Ectodermal cell (in vitro differentiated cells): ENCODE results near the gene CREB5.

Source experiments
- H3K27ac ChIP-seq: 2 replicates; pipeline ENCODE4 v1.7.0; 2013; ENCODE audit warnings: mild to moderate bottlenecking, low read depth, low read length; ENCODE audit not compliant: insufficient read depth, poor library complexity, severe bottlenecking
- H3K27me3 ChIP-seq: 2 replicates; pipeline ENCODE4 v1.7.0; 2013; ENCODE audit warnings: mild to moderate bottlenecking, low read length; ENCODE audit not compliant: insufficient read depth, control insufficient read depth, poor library complexity, severe bottlenecking
- H3K36me3 ChIP-seq: one replicate; pipeline ENCODE4 v1.7.0; 2013; ENCODE audit warnings: low read length; ENCODE audit not compliant: control insufficient read depth, insufficient read depth
- H3K4me1 ChIP-seq: one replicate; pipeline ENCODE4 v1.7.0; 2013; ENCODE audit warnings: low read length; ENCODE audit not compliant: control insufficient read depth, insufficient read depth
- H3K4me3 ChIP-seq: 2 replicates; pipeline ENCODE4 v1.7.0; 2013; ENCODE audit warnings: low read depth, low read length, control low read depth; ENCODE audit not compliant: insufficient read depth
- H3K9me3 ChIP-seq: 2 replicates; pipeline ENCODE4 v1.7.0; 2013; ENCODE audit warnings: mild to moderate bottlenecking, low read length, moderate library complexity; ENCODE audit not compliant: control insufficient read depth
- WGBS, 2 experiments: methylation state at CpG; one replicate each; pipeline ENCODE4 v1.1.7; 2013; ENCODE audit warnings: missing lambda C conversion rate in 2 of 2; 5-methylcytosine and 5-hydroxymethylcytosine counted together

The CREB5 gene

GRCh38 chr7:28452681-28453080, 40.4 kb downstream of the CREB5 start:
- H3K27ac ChIP-seq: no peak overlapping the region
- peaks cover 4% of the 10 kb centered on the region for H3K4me1 ChIP-seq
- no peaks in the 10 kb centered on the region for H3K27me3 ChIP-seq
- no peaks in the 10 kb centered on the region for H3K36me3 ChIP-seq
- no peak overlapping the region for H3K4me3 ChIP-seq
- H3K9me3 ChIP-seq: no peaks in the 10 kb centered on the region
- 95 to 97% methylated on average over 2 of the region's 2 CpGs for WGBS, 2 experiments

GRCh38 chr7:28455486-28455885, 43.2 kb downstream of the CREB5 start:
- H3K4me3 ChIP-seq: no peak overlapping the region
- peaks cover 4% of the 10 kb centered on the region for H3K4me1 ChIP-seq
- no peak overlapping the region for H3K27ac ChIP-seq

GRCh38 chr7:28456044-28456443, 43.7 kb downstream of the CREB5 start:
- peaks cover 4% of the 10 kb centered on the region for H3K4me1 ChIP-seq
- H3K9me3 ChIP-seq: no peaks in the 10 kb centered on the region
- WGBS, 2 experiments: 77 to 80% methylated on average over 1 of the region's 1 CpG
- H3K27me3 ChIP-seq: no peaks in the 10 kb centered on the region
- no peaks in the 10 kb centered on the region for H3K36me3 ChIP-seq
- H3K4me3 ChIP-seq: no peak overlapping the region
- no peak overlapping the region for H3K27ac ChIP-seq

More at GRCh38 chr7:28455486-28455885, 43.2 kb downstream of the CREB5 start:
- Histone ChIP-seq H3K9me3 (no peaks in the 10 kb centered on the region), H3K36me3 (no peaks in the 10 kb centered on the region), H3K27me3 (no peaks in the 10 kb centered on the region)
- 81 to 88% methylated on average over 5 of the region's 5 CpGs for WGBS, 2 experiments

- WGBS, 2 experiments: 71 to 72% methylated on average over 8 of the region's 8 CpGs
- Histone ChIP-seq H3K27me3 (no peaks in the 10 kb centered on the region), H3K27ac (no peak overlapping the region), H3K4me1 (no peaks in the 10 kb centered on the region), H3K4me3 (no peak overlapping the region), H3K36me3 (no peaks in the 10 kb centered on the region), H3K9me3 (no peaks in the 10 kb centered on the region)
Observed at GRCh38 chr7:28458732-28459131, 46.4 kb downstream of the CREB5 start.

- 93 to 97% methylated on average over 4 of the region's 4 CpGs for WGBS, 2 experiments
- Histone ChIP-seq H3K27me3 (no peaks in the 10 kb centered on the region), H3K4me1 (no peaks in the 10 kb centered on the region), H3K27ac (no peak overlapping the region), H3K4me3 (no peak overlapping the region), H3K36me3 (no peaks in the 10 kb centered on the region), H3K9me3 (no peaks in the 10 kb centered on the region)
Observed at GRCh38 chr7:28459306-28459705, 47.0 kb downstream of the CREB5 start.

GRCh38 chr7:28465697-28466096, 53.4 kb downstream of the CREB5 start:
- Histone ChIP-seq H3K4me3 (no peak overlapping the region), H3K4me1 (peaks cover 6% of the 10 kb centered on the region), H3K27me3 (no peaks in the 10 kb centered on the region), H3K36me3 (no peaks in the 10 kb centered on the region), H3K9me3 (no peaks in the 10 kb centered on the region), H3K27ac (no peak overlapping the region)
- 89 to 92% methylated on average over 2 of the region's 2 CpGs for WGBS, 2 experiments

- 86 to 92% methylated on average over 8 of the region's 8 CpGs for WGBS, 2 experiments
- no peaks in the 10 kb centered on the region for H3K27me3 ChIP-seq
- H3K4me1 ChIP-seq: peaks cover 6% of the 10 kb centered on the region
- no peaks in the 10 kb centered on the region for H3K36me3 ChIP-seq
- H3K9me3 ChIP-seq: no peaks in the 10 kb centered on the region
- H3K27ac ChIP-seq: no peak overlapping the region
- H3K4me3 ChIP-seq: no peak overlapping the region
Observed at GRCh38 chr7:28466341-28466740, 54.0 kb downstream of the CREB5 start.

- H3K9me3 ChIP-seq: no peaks in the 10 kb centered on the region
- H3K4me3 ChIP-seq: no peak overlapping the region
- H3K36me3 ChIP-seq: no peaks in the 10 kb centered on the region
- peaks cover 6% of the 10 kb centered on the region for H3K4me1 ChIP-seq
- no peak overlapping the region for H3K27ac ChIP-seq
- no peaks in the 10 kb centered on the region for H3K27me3 ChIP-seq
- 80 to 83% methylated on average over 1 of the region's 1 CpG for WGBS, 2 experiments
Observed at GRCh38 chr7:28466885-28467284, 54.6 kb downstream of the CREB5 start.

GRCh38 chr7:28469562-28469961, 57.2 kb downstream of the CREB5 start:
- Histone ChIP-seq H3K4me3 (no peak overlapping the region), H3K9me3 (no peaks in the 10 kb centered on the region), H3K4me1 (peaks cover 6% of the 10 kb centered on the region), H3K36me3 (no peaks in the 10 kb centered on the region), H3K27ac (no peak overlapping the region), H3K27me3 (no peaks in the 10 kb centered on the region)

- Histone ChIP-seq H3K36me3 (no peaks in the 10 kb centered on the region), H3K27ac (no peak overlapping the region), H3K9me3 (no peaks in the 10 kb centered on the region), H3K4me1 (peaks cover 6% of the 10 kb centered on the region), H3K4me3 (no peak overlapping the region), H3K27me3 (no peaks in the 10 kb centered on the region)
- WGBS, 2 experiments: 100% methylated on average over 1 of the region's 1 CpG; no CpG with 5 or more reads in 1 of the 2 experiments
Observed at GRCh38 chr7:28470344-28470743, 58.0 kb downstream of the CREB5 start.

GRCh38 chr7:28472332-28472731, 60.0 kb downstream of the CREB5 start:
- Histone ChIP-seq H3K27me3 (no peaks in the 10 kb centered on the region), H3K36me3 (no peaks in the 10 kb centered on the region), H3K27ac (no peak overlapping the region), H3K4me3 (no peak overlapping the region), H3K9me3 (no peaks in the 10 kb centered on the region), H3K4me1 (no peaks in the 10 kb centered on the region)
- 88 to 92% methylated on average over 6 of the region's 6 CpGs for WGBS, 2 experiments
